AG09309 (cell line): ENCODE results near the gene USP24.
"Not testable (repeated sequence)": the region's sequence is repeated elsewhere in the genome, so short reads cannot be mapped to it uniquely, and the experiment has no call there.

Experiments used
- DNase-seq: peaks from one replicate; pipeline ENCODE4 v3.0.0-alpha.2; 2010; ENCODE audit warnings: low read depth
- H3K4me3 ChIP-seq: 2 replicates; pipeline ENCODE4 v1.5.1; 2011; ENCODE audit warnings: mild to moderate bottlenecking, low read depth, low read length, moderate library complexity; ENCODE audit not compliant: control insufficient read depth
- CTCF ChIP-seq: IDR thresholded peaks from 2 replicates; pipeline ENCODE4 v1.5.1; 2011; ENCODE audit warnings: mild to moderate bottlenecking, low read depth, low read length, inconsistent platforms; ENCODE audit not compliant: insufficient read depth, control insufficient read depth; ENCODE audit errors: missing control alignments

The USP24 gene

DNA sequence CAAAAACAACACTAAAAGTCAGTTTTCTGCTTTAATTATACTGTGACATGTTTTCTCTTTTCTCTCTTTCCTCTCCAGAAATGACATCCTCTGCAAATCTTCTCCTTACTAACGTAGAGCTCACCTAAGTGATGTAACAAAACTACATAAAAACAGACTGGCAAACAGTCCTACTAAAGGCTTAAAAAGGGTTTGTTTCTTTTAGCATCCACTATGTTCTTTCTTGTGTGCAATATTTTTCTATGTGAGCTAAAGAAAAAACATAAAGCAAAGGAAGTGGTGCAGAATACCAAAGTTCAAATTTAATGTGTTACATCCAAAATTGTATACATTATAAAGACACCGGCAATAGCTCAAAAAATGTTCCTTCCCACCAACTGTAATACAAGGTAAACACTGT, 14.5 kb downstream of the USP24 start:
- H3K4me3 ChIP-seq, result no peak overlapping the region
- TF ChIP-seq CTCF, result no peak
- DNase-seq, result no peak

DNA sequence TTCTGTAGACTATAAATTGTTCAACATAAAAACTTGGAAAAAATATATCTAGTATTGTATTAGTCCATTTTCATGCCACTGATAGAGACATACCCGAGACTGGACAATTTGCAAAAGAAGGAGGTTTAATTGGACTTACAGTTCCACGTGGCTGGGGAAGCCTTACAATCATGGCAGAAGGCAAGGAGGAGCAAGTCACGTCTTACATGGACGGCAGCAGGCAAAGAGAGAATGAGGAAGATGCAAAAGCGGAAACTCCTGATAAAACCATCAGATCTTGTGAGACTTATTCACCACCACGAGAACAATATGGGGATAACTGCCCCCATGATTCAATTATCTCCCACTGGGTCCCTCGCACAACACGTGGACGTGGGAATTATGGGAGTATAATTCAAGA, 15.4 kb downstream of the USP24 start:
- DNase-seq, H3K4me3 ChIP-seq: not testable (repeated sequence)

DNA sequence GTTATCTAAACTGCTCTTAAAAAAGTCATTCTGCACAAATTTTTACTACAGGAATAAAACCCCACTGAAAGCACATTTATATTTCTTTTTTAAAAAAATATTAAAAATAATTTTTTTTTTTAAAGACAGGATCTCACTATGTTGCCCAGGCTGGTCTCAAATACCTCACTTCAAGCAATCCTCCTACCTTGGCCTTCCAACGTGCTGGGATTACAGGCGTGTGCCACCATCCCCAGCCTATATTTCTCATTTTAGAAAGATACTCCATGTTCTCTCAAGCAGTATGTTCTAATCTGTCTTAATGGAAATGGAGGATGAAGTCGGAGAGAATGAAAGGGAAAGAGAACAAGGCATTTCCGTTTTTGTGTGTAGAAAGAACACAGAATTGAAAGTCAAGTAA, 17.1 kb downstream of the USP24 start:
- TF ChIP-seq CTCF, result no peak
- DNase-seq, result no peak

DNA sequence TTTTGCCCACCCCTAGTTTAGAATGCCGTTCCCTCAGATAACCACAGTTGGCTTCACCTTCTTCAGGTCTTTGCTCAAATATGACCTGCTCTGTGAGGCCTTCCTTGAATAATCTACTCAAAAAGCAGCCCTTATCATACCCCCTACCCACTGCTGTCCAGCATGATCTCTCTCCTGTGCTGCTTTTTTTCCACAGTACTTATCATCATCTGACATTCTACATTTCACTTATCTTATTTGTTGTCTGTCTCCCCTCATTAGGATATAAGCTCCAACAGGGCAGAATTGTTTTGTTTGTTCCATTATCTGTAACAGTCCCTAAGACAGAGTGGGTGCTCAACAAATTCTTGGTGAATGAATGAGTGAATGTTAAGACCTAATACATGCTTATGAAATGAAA, 18.1 kb downstream of the USP24 start:
- H3K4me3 ChIP-seq, result no peak overlapping the region
- DNase-seq, result no peak
- TF ChIP-seq CTCF, result no peak

More for the DNA sequence above, 17.1 kb downstream of the USP24 start:
- H3K4me3 ChIP-seq, result no peak overlapping the region

DNA sequence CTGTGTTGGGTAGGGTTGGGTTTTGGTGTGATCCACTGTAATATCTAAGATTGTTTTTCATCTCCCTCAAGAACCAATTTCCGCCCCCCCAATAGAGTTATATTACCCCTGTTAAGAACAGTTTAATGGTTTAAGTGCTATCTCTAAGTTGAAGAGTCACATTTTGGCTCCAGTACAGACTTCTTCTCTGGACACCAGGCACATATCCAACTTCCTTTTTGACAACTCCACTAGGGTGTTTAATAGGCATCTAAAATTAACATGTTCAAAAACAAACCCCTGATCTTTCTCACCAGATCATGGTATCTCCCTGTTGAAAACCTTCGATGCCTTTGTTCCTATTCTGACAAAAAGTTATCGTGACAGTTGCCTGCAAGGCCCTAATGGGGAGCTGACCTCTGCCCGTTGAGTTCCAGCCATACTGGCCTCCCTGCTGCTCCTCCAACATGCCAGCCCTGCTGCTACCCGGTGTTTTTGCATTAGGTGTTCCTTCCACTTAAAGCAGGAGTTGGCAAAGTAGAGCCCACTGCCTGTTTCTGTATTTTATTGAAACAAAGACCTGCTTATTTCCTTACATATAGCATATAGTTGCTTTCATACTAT, 18.6 kb downstream of the USP24 start:
- DNase-seq, result no peak

DNA sequence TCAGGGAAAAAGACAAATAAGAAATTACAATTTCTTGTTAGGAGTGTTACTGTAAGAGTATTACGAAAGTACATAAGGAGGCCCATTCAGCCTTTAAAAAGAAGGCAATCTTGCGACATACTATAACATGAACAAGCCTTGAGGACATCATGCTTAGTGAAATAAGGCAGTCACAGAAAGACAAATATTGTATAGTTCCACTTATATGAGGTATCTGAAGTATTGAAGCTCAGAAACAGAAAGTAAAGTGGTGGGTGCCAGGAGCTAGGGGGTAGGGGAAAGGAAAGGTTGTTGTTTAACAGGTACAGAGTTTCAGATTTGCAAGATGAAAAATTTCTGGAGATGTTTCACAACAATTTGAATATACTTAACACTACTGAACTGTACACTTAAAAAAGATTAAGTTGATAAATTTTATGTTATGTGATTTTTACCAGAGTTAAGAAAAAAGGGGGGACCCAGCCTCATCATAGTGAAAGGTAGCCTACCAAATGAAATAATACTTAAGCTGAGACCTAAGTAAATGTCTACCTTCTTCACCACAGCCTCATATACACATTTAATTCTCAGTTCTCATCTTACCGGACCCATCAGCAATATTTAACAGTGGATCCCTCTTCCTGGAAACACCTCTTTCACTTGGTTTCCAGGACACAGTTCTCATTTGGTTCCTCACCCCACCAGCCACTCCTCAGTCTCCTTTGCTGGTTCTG, 19.5 kb downstream of the USP24 start:
- peak; percentile 50 for DNase-seq
- H3K4me3 ChIP-seq, result no peak overlapping the region
- TF ChIP-seq CTCF, result no peak

More for the DNA sequence above, 18.6 kb downstream of the USP24 start:
- H3K4me3 ChIP-seq, result no peak overlapping the region
- no peak for TF ChIP-seq CTCF

- TF ChIP-seq CTCF, result no peak
These were observed 20.3 kb downstream of the USP24 start for GRCh38 chr1:55194851-55195250.

More at GRCh38 chr1:55194851-55195250, 20.3 kb downstream of the USP24 start:
- H3K4me3 ChIP-seq, result no peak overlapping the region
- no peak for DNase-seq
